CD1c-positive myeloid dendritic cell (primary cell): ENCODE measurements around the gene LRRC25.

Experiments
- DNase-seq: peaks from one replicate; pipeline ENCODE4 v3.0.0-alpha.2; 2016; ENCODE audit errors: extremely low spot score

LRRC25 gene

GRCh38 chr19:18397242-18398202 is at the start of gene LRRC25:
Gene LRRC25 (minus strand): TSS chr19:18397622. CDS start chr19:18396963, 659 bp downstream.
- peak; percentile 85 for DNase-seq

DNA sequence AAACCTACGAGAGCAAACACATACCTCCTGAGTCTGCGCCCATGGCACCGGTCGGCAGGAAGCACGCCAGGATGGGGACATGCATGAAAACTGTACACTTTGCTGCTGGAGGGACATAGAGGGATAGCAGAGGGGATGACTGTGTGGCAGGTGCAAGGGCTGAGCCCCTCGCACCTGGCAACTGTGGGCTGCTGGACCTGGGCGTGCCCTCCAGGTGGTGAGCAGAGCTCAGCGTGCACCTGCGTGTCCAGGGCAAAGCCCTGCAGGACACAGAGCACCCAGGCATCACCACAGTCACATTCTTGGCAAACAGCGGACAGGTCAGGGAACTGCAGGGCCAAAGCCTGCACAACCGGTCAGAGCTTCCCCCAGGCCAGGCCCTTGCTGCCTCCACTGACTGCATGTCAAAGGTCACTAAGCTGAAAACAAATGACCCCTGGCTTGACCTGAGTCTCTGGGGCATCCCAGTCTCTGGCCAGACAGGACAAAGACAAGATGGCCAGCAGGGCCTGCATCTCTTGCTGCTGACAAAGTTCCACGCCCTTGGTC is 49.5 kb upstream of the LRRC25 start:
- no peak for DNase-seq

DNA sequence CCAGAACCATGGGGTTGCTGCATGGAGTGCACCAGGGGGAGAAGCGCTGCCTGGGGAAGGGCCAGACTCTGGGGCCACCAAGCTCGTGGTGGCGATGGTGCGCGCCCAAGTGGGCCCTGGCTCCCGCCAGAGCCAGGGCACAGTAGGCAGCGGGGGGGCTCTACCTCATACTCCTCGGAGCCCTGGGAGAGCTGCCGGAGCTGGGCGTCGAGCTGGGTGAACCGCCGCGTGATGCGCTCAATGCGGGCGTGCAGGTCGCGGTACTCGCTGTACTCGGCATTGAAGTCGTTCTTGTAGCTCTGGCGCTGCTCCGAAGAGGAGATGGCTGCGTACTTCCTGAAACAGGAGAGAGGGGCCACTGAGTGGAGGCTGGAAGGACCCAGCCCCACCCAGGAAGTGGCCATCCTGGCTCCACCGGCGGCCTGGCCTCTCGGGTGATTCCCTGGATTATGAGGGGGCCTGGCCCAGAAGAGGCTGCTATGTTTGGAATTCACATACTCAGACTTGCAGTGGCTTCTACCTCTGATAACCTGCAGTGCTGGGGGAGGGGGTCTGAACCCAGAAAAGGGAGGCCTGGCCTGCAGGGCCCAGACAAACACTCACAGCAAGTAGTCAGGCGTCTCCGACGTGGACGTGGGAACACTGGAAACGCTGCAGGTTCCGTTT is 48.9 kb upstream of the LRRC25 start:
- DNase-seq, result no peak

DNA sequence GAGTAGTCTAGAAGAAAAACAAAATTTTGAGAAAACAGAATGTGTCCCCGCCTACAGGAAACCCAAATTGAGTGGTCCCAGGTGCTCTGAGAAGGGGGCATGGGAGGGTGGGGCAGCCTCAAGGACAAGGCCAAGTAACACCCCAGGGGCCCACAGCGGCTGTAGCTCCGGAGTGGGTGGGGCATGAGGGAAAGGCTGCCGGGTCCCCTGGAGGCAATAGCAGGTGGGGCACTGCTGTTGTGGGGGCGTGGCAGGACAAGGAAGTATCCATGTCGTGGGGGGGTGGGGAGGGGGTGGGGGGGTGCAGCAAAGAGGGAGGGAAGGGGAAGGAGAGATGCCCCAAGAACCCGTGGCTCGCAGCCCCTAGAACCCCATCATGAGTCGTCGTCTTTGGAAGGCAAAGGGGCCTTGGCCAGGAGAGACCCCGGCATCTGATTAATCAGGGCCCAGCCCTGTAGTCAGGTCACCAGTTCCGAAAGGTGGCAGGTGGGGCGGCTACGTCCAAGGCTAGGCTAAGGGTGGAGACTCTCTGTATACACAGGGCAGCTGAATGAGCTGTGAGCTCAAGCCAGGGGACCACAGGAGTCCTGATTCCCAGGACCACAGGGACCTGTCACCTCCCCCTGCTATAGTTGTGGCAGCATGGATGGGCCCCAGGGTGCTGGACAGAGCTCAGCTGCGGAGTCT is 48.0 kb upstream of the LRRC25 start:
- DNase-seq, result no peak

DNA sequence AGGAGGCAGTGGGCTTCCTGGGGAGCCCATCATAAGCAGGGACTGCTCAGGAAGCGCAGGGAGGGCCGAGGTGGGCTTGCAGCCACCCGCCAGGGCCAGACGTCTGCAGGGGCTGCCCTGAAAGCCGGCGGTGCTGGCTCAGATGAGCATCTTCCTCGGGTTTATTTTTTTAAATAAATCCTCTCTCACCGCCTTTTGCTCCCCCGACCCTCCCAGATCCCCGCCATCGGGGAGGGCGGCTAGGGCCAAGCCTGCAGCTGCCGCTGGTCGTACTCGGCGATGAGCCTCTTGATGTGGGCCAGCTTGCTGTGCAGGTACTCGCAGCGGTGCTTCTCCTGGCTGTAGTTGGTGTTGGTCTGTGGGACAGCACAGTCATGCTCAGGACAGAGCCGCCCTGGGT is 47.1 kb upstream of the LRRC25 start:
- DNase-seq, result no peak

DNA sequence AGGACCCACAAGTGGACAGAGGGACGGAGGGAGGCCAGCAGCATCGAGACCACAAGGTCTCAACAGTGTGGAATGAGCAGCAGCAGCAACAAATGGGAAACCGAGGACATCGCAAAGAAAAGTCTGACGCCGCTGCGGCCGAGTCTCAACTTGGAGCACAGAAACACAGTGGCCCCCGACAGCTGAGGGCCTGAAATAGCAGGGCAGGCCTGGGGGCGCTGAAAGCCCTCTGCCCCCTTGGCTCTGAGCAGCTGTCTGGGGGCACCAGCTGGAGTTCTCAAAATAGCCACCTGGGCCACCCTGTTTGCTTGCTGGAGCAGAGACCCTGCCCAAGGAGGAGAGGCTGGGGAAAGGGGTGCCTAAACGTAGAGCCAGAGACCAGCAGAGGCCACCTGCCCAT is 46.4 kb upstream of the LRRC25 start:
- no peak for DNase-seq

DNA sequence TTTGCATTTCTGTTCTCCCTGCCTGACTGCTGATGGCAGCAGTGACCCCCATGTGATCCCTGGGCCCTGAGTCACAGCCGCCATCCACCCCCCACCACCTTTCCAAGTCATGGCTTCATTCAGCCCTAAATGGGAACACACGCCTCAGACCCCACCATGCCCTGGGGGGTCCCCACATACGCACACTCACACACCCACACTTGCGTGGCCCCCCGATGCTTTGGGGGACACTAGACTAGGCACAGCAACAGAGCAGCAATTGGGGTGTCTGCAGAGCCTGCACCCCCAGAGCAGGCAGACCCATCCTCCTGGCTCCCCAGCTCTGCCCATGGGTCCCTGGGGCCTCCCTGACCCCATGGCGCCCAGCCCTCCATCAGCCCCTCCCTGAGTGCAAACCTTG is 46.0 kb upstream of the LRRC25 start:
- no peak for DNase-seq

DNA sequence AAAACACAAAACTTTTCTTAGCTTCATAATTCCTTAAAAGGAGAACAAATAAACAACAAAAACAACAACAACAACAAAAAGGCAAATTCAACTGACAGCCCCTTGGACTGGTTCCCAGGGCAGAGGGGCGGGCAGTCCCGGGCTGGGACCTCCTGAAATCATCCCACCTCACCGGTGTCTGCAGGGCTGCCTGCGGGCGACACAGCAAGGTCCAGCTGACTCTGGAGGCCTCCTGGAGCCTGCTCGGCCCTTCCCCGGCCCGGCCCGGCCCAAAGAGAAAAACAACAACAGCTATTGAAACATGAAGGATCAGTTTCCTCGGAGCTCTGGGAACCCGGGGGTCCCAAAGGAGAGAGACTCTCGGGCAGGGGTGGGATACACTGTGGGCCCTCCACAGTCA is 45.5 kb upstream of the LRRC25 start:
- no peak for DNase-seq

GRCh38 chr19:18441804-18442788 is 44.7 kb upstream of the LRRC25 start:
- DNase-seq, result no peak

GRCh38 chr19:18440936-18441803 is 43.7 kb upstream of the LRRC25 start:
- DNase-seq, result no peak

DNA sequence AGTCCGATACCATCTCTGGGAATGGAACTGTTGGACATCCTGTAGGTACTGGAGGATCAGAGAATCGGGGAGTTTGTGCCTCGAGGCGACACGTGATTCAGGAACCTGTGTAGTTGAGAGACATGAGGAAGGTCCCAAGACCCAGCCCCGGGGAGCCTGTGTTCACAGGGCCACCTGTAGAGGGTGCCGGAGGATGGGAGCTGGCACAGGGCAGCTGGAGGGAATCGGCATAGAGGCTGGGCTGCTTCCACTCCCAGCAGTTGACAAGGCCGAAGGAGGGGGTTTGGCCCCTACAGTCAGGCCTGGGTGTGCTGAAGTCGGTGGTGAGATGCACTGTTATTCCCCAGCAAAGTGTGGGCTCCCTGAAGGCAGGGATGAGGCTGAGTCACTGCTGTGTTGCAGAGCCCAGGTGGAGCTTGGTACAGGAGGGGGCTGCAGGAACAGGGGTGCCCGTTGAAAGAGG is 43.0 kb upstream of the LRRC25 start:
- no peak for DNase-seq

GRCh38 chr19:18439910-18440237 is 42.5 kb upstream of the LRRC25 start:
- DNase-seq, result no peak

DNA sequence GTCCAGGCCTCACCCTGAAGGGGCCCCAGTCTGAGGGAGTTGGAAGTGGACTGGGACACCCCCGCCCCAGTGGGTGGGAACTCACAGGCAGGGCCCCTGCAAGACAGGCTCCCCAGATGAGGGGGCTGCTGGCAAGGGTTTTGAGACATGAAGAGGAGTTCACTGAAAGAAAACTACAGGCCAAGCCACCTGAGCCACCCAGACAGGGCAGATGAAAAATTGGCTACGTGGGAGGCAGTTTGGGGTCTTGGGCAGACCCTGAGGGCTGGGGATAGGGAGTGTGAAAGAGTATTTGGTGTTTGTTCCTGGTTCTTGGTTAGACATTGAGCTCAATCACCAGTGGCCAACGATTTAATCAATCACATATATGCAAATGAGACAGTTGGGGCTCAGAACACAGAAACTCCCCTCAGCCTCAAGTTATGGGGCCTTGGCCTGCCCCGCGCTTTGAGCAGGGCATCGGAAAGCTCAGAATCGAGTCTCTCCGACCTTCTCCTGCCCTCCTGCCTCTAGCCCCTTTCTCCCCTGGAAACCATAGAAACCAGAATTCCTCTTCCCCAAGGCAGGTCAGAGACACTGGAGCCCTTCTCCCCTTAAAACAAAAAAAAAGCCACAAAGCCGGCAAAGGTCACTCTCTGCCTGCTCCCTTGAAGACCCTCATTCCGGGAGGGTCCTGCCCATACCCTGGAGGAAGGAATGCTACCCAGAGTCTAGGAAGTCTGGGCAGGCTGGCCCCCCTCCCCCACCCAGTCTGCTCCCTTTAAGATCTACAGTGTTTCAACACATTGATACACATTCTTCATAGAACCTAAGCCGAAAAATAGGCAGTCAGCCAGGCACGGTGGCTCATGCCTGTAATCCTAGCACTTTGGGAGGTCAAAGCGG is 41.8 kb upstream of the LRRC25 start:
- no peak for DNase-seq

GRCh38 chr19:18438331-18439024 is 41.1 kb upstream of the LRRC25 start:
- DNase-seq, result no peak

DNA sequence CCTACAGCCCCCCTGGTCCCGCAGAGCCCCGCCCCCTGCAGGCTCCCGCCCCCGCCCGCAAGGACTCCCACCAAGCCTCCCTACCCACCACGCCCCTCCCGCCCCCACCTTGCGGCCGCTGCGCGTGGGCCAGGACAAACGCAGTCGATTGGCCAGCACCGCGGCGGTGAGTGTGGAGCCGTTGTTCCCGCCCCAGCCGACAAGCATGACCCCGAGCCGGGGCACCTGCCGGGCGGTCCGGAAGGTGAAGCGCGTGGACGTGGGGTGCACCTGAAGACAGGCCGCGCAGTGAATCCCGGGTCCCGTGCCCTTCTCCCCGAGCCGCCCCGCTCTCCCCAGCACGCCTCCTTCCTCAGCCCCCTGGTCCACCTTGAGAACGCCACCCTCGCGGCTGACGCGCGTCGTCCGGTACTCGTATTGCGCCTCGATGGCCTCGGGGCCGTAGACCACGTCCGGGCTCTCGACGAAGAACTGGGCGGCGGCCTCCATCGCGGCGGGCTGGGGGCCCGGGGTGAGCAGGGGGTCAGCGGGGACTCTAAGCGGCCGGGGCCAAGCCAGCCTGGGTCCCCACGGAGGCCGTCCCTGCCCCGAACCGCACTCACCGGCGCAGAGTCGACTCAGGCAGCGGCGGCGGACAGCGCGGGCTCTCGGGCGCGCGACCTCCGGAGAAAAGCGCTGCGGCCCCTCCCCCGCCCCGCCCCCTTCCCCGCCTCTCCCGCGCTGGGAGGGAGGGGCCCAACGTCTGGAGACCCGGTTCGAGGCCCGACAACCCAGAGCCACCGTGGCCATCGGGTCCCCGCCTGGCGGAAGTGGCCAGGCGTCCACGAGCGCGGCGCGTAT is 40.3 kb upstream of the LRRC25 start, which contains the start of gene ISYNA1:
TSS of gene ISYNA1 (minus strand) at position 643 of the 840 bp plus-strand sequence. CDS start at position 489, 154 bp downstream.
- DNase-seq, result peak; percentile 49

DNA sequence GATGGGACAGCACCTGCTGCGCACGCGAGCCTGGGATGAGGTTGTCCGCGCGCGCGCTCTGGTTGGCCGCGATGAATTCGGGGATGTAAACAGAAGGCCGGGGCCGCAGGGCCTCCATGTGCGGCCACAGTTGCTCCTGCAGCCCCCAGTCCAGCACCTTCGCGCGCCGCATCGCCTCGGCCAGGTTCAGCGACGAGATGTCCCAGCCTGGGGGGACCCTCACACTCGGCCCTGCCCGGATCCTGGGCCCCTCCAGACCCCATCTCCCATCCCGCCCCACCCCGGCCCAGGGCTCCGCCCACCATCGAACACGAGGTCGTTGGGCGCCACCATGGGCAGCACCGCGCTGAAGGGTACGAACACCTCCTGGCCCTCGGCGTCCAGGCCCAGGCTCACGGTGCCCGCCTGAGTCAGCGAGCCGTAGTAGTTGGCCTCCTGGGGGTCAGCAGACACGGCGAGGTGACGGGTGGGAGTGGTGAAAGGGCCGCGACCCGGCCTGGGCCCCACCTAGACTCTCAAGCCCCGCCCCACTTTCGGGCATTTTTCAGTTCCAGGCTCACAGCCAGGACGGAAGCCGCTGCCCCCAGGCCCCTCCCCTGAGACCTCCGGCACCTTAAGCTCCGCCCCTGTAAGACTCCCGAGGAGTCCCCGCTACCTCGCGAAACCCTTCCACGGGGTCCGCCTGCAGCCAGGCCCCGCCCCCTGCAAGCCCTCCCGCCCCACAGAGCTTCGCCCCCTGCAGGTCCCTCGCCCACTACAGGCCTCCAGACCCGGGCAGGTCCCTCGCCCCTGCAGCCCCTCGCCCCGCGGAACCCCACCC is 39.5 kb upstream of the LRRC25 start:
- DNase-seq, result peak; percentile 80
